GM18517 (cell line): ENCODE results near the gene LSM12.
A peak's percentile ranks its signal among the peaks of the same experiment; 100 is the strongest.
"Not testable (repeated sequence)": the region's sequence is repeated elsewhere in the genome, so short reads cannot be mapped to it uniquely, and the experiment has no call there.

Experiments
- ATAC-seq: cut with Tn5 transposase; IDR thresholded peaks from one replicate; pipeline ENCODE4 v1.9.1; 2021; ENCODE audit warnings: mild to moderate bottlenecking, moderate library complexity; ENCODE audit not compliant: unreplicated experiment

LSM12 gene

GRCh38 chr17:44066204-44066930 lies at the start of gene LSM12:
TSS of gene LSM12 (minus strand) at chr17:44066671. CDS start at chr17:44066587, 84 bp downstream.
- ATAC-seq = peak; percentile 51

- ATAC-seq = no peak
Measured at GRCh38 chr17:44115585-44116415, 49.3 kb upstream of the LSM12 start.

DNA sequence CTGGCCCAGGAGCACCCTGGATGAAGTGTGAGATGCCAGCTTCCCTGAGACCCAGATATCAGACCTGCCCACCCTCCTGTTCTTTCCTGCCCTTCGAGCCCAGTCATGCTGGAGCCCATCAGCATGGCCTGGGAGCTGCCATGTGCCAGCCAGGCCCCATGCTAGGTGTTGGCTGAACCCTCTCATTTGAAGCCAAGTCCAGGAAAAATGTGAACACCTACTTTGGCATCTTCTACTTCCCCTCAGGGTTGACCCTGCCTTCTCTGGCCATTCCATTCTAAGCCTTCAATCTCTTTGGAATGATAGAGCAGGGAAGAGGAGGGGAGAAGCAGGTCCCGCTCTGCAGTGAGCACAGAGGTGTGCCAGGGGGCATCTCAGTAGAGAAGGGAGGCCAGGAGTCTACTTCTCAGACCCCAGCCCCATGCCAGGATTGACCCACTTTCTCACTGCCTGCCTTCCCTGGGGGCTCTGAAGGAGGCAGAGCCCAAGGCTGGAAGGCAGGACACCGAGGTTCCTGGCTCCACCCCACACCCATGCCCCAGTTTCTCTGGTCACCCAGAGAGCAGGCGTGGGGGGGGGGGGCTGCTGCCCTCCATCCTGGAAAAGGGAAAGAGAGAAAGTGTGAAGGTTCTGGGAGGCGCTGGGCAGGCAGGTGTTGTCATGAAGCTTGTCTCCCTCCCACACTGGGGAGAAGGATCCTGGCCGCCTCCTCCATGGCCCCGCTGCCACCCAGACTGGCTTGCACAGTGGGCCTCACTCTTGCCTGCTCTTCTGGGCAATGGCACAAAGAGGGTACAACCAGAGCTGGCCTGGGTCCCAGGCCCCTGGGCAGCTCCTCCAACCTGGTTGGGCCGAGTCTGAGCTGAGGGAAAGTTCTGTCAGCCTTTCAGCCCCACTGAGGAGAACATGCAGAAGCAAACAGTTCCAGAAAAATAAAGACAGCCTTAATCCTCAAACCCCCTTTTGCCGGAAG lies 47.7 kb upstream of the LSM12 start:
- no peak for ATAC-seq

GRCh38 chr17:44113382-44113781 lies 46.9 kb upstream of the LSM12 start:
- ATAC-seq = no peak

GRCh38 chr17:44112284-44113280 lies 46.1 kb upstream of the LSM12 start:
- ATAC-seq = no peak

GRCh38 chr17:44111777-44112176 lies 45.3 kb upstream of the LSM12 start:
- no peak for ATAC-seq

DNA sequence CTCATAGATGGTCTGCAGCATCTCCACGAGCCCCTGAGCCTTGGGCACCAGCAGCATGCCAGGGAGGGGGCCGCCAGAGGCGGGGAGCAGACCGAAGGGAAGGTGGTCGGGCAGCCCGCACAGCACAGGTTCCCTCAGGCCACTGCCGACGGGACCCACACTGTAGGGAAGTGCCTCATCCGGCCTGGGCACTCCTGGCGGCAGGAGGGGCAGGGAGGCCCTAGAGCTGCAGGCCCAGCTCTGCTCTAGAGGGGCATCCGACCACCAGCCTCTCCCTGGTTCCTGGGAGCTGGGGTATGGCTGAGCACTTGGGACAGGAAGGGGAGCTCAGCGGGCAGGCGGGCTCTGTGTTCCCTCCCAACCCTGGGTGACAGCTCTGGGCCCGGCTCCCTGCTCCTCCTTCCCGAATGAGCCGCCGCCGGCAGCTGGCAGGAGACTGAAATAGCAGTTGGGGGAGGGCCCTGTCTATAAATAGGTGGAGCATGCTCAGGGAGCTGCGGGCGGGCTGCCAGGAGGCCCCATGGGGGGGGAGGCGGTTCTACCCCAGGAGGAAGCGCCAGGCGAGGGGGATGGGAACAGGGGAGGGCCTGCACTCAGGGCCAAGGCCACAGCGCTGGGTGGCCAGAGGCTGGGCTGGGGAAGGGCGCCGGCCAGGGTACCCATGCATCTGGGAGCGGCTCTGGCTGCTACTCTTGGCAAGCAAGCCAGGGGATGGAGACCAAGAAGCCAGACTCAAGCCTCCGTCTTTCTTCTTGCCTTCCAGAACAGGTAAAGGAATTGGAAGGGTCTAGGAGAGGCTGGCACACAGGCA lies 44.6 kb upstream of the LSM12 start:
- ATAC-seq = no peak

DNA sequence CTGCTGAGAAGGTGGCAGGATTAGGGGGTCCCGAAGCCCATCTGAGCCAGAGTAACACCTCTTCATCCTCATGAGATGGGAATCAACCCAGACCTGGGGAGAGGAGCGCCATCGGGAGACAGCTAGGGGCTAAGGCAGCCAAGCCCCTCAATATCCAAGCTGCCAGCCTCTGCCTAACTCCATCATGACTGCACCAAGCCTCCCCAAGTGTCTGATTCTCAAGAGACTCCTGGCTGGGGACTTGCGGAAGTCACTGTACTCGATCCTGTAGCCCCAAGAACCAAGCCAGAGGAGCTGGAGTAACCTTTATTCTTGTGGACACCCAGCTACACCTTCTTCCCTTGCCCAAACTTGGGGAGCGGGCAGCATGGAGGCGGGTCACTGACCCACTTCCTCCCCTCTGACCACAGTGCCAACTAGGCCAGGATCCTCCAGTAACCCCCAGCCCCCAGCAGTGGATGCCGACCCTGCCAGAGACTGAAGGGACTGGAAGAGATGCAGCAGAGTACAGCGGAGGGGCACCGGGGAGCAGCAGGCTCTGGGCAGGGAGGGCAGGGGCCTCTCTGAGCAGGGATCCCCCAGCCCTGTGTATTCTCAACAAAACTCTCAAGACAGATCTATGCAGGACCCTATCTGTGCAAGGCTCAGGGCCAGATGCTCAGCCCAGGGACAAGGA lies 43.7 kb upstream of the LSM12 start:
- no peak for ATAC-seq

DNA sequence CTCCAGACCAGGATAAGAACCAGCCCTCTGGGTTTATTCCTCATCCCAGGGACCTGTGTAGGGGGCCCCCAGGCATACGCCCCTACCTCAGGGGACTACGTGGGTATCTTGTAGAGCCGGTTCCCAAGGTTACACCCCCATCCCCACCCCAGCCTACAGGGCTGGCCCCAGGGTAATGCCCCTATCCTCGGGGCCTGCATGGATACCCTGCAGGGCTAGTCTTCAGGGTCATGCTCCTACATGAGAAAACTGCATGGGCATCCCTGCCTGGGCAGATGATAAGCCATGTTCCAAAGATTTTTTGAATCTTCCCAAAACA lies 42.8 kb upstream of the LSM12 start:
- ATAC-seq = no peak

GRCh38 chr17:44108440-44109311 lies 42.2 kb upstream of the LSM12 start:
- no peak for ATAC-seq

- no peak for ATAC-seq
Measured at GRCh38 chr17:44106801-44107200, 40.3 kb upstream of the LSM12 start.

GRCh38 chr17:44105941-44106340 lies 39.5 kb upstream of the LSM12 start:
- no peak for ATAC-seq

- no peak for ATAC-seq
Measured at GRCh38 chr17:44105483-44105882, 39.0 kb upstream of the LSM12 start.

DNA sequence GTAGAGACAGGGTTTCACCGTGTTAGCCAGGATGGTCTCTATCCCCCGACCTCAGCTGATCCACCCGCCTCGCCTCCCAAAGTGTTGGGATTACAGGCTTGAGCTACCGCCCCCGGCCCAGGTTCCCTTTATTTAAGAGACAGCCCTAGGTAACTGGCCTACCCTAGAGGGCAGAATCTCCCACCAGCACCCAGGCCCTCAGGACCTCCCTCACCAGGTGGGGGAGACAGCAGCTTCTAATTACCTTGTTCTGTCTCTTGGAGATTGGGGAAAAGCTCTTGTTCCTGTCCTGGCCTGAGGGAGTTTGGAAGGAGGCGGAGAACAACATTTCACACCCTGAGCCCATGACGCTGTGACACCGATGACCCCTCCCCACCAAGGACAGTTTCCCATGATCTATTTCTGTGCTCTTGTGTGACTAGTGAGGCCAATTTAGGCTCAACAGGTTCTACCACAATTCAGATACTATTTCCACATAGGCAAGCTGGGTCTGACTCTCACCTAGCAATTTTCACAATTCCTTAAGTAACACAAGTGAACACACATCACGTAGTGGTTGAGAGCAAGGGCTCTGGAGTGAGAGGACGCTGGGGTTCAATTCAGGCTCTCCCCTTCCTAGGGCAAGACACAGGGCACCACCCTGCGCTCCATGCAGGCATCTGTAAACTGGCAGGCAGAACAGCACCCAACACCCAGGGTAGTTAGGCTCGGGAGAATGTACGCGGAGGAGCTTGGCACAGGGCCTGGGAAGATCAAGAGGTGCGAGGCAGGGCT lies 36.6 kb upstream of the LSM12 start:
- ATAC-seq = no peak

DNA sequence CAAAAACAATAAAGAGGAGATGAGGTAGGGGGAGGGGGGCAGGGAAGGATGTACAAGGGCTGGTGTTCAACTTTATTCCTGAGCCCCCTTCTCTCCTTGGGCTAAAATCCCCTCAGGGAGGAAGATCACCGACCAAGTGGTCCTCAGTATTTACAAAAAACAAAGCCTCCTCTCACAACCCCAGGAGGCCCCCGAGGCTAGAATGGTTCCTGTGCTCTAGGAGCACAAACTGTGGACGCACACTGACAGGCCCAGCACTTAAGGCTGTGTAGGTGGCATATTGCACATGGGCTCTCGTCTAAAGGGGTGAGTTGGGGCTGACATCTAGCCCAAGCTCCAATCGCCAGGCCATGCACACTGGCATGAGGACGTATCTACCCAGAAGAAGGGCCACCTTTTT lies 35.4 kb upstream of the LSM12 start:
- ATAC-seq = not testable (repeated sequence)

DNA sequence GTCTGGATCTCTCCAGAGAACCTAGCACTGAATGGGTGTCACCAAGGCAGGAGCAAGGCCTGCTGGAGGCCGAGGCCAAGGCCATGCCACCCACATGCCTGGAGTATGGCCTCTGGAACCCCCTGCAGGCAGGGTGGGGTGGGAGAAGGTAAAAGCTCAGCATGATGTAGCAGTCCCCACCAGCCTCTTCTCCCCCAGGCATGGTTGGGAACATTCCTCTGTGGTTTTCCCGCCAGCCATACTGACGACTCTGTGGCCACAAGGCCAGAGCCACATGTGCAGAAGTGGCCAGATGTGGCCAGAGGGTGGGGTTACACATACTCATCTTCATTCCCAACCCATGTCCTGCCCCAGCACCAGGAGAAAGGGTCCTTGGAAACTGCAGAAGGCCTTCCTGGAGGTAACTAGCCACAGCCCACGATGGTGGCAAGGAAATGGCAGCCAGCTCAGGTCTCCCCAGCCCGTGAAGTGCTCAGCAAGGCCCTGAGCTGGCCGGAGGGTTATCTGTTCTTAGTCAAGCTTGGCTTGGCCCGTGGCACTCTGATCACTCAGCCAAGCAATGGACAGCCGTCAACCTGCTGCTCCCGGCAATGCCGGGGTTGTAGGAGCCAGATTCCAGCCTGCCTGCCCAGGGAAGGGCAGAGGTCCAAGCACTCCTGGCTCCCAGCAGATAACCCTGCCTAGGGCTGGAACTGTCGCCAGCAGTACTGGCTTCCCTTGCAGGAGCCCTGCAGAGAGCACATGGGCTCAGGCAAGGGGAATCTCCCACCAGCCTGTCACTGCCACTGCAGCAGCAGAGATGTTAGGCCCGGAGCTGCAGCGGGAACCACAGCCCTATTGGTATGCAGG lies 30.9 kb upstream of the LSM12 start:
- no peak for ATAC-seq
